ENCODE measurements around the gene IFNLR1. TPM values are rescaled to one million over a fixed set of nuclear protein-coding genes. Genes with fewer than 3 reads are reported as not detected.

Gene IFNLR1
- total RNA-seq, 4 donors from 2014 or later, result 1.3 to 1.5 TPM; not detected in 2

GRCh38 chr1:24140741-24141181 is 46.3 kb downstream of the IFNLR1 start:
- H3K27ac ChIP-seq, result no peak overlapping the region
- TF ChIP-seq CTCF (IDR thresholded peaks at IDR 0.05) (no peak), EP300 (IDR thresholded peaks at IDR 0.05) (no peak), POLR2A (IDR thresholded peaks at IDR 0.05) (no peak)
- no peak overlapping the region for H3K4me3 ChIP-seq
- DNase-seq (ENCODE audit: low spot score in 2 of 2), result no peak
- WGBS, 2 donors, result 87 to 90% methylated on average over 17 of the region's 17 CpGs
- peaks cover 0 to 11% (median 0%) of the 10 kb centered on the region in 4 donors for H3K4me1 ChIP-seq
- no peaks in the 10 kb centered on the region for H3K9me3 ChIP-seq
- H3K27me3 ChIP-seq, result no peaks in the 10 kb centered on the region
- H3K36me3 ChIP-seq, result no peaks in the 10 kb centered on the region

GRCh38 chr1:24139841-24140425 is 47.2 kb downstream of the IFNLR1 start:
- no peak for DNase-seq (ENCODE audit: low spot score in 2 of 2)
- WGBS, 2 donors, result 85 to 91% methylated on average over 11 of the region's 11 CpGs
- Histone ChIP-seq H3K4me1 (peaks cover 0 to 11% (median 0%) of the 10 kb centered on the region in 4 donors), H3K4me3 (no peak overlapping the region), H3K9me3 (no peaks in the 10 kb centered on the region), H3K27ac (no peak overlapping the region), H3K27me3 (no peaks in the 10 kb centered on the region), H3K36me3 (no peaks in the 10 kb centered on the region)
- TF ChIP-seq POLR2A (IDR thresholded peaks at IDR 0.05) (no peak), CTCF (IDR thresholded peaks at IDR 0.05) (no peak), EP300 (IDR thresholded peaks at IDR 0.05) (no peak)

GRCh38 chr1:24139222-24139489 is 47.9 kb downstream of the IFNLR1 start:
- no peaks in the 10 kb centered on the region for H3K36me3 ChIP-seq
- H3K27ac ChIP-seq, result no peak overlapping the region
- no peak overlapping the region for H3K4me3 ChIP-seq
- no peaks in the 10 kb centered on the region for H3K27me3 ChIP-seq
- H3K4me1 ChIP-seq, result peaks cover 0 to 11% (median 0%) of the 10 kb centered on the region in 4 donors
- no peaks in the 10 kb centered on the region for H3K9me3 ChIP-seq
- TF ChIP-seq EP300 (IDR thresholded peaks at IDR 0.05), result no peak
- no peak for TF ChIP-seq POLR2A (IDR thresholded peaks at IDR 0.05)
- no peak for TF ChIP-seq CTCF (IDR thresholded peaks at IDR 0.05)
- WGBS, 2 donors, result 71 to 75% methylated on average over 2 of the region's 2 CpGs
- DNase-seq (ENCODE audit: low spot score in 2 of 2), result no peak

- no peaks in the 10 kb centered on the region for H3K27me3 ChIP-seq
- DNase-seq (ENCODE audit: low spot score in 2 of 2), result no peak
- TF ChIP-seq POLR2A (IDR thresholded peaks at IDR 0.05) (no peak), CTCF (IDR thresholded peaks at IDR 0.05) (no peak), EP300 (IDR thresholded peaks at IDR 0.05) (no peak)
- WGBS, 2 donors, result 47 to 57% methylated on average over 13 of the region's 13 CpGs
- no peaks in the 10 kb centered on the region for H3K36me3 ChIP-seq
- no peak overlapping the region for H3K4me3 ChIP-seq
- no peaks in the 10 kb centered on the region for H3K9me3 ChIP-seq
- peaks cover 0 to 11% (median 0%) of the 10 kb centered on the region in 4 donors for H3K4me1 ChIP-seq
- H3K27ac ChIP-seq, result no peak overlapping the region
Observed at GRCh38 chr1:24138476-24139221, 48.4 kb downstream of the IFNLR1 start.

GRCh38 chr1:24136956-24137539 is 50.0 kb downstream of the IFNLR1 start:
- H3K4me1 ChIP-seq, result no peaks in the 10 kb centered on the region
- H3K4me3 ChIP-seq, result no peak overlapping the region
- peaks cover 0 to under 1% (median 0%) of the 10 kb centered on the region in 4 donors for H3K9me3 ChIP-seq
- DNase-seq (ENCODE audit: low spot score in 2 of 2), result no peak
- no peak overlapping the region for H3K27ac ChIP-seq
- no peaks in the 10 kb centered on the region for H3K27me3 ChIP-seq
- no peak for TF ChIP-seq CTCF (IDR thresholded peaks at IDR 0.05)
- TF ChIP-seq POLR2A (IDR thresholded peaks at IDR 0.05), result no peak
- no peak for TF ChIP-seq EP300 (IDR thresholded peaks at IDR 0.05)
- WGBS, 2 donors, result 70 to 78% methylated on average over 15 of the region's 15 CpGs
- H3K36me3 ChIP-seq, result no peaks in the 10 kb centered on the region
